Uterus (tissue), 2 donors: ENCODE measurements around the gene SEC14L5.

Source experiments
- CTCF ChIP-seq, 4 experiments: fragments of 200-600 bp in 2 of 4; fragments of 450-650 bp in 2 of 4; sonication (generic) in 2 of 4; IDR thresholded peaks; one replicate each; pipeline ENCODE4 v1.5.1; 2016 to 2019; ENCODE audit warnings: antibody characterized with exemption in 4 of 4, mild to moderate bottlenecking in 2 of 4, moderate library complexity in 1 of 4
- POLR2A ChIP-seq, 2 donors: fragments of 450-650 bp; IDR thresholded peaks; one replicate each; pipeline ENCODE4 v1.6.1; 2016; ENCODE audit warnings: antibody characterized with exemption in 2 of 2, mild to moderate bottlenecking in 1 of 2, moderate library complexity in 1 of 2

- TF ChIP-seq POLR2A (IDR thresholded peaks at IDR 0.05) (no peak), CTCF (IDR thresholded peaks at IDR 0.05) (no peak)
Observed at GRCh38 chr16:5046914-5047313, 88.8 kb downstream of the SEC14L5 start.
